LHCN-M2 (cell line): Measurements from ENCODE around the gene C1QL3. TPM values are rescaled to one million over a fixed set of nuclear protein-coding genes. Genes with fewer than 3 reads are reported as not detected.

Experiments
- DNase-seq: peaks from one replicate; pipeline ENCODE4 v3.0.0-alpha.2; 2012; ENCODE audit warnings: low read depth
- total RNA-seq: library from RNA; depleted of rRNA; stranded (reverse); fragments of >200 nt; gene quantifications from 2 replicates; pipeline ENCODE4 v1.2.3, GENCODE V29; 2014; rRNA removed

C1QL3 gene
- total RNA-seq, 1 experiment from 2014 or later, result not detected

GRCh38 chr10:16493884-16494536, 27.7 kb downstream of the C1QL3 start:
- no peak for DNase-seq

GRCh38 chr10:16491933-16492332, 29.7 kb downstream of the C1QL3 start:
- no peak for DNase-seq

- no peak for DNase-seq
Measured at GRCh38 chr10:16490511-16490910, 31.2 kb downstream of the C1QL3 start.

GRCh38 chr10:16483241-16483917, 38.3 kb downstream of the C1QL3 start:
- DNase-seq, result no peak

GRCh38 chr10:16481052-16481728, 40.5 kb downstream of the C1QL3 start:
- no peak for DNase-seq

GRCh38 chr10:16478801-16479200, 42.9 kb downstream of the C1QL3 start:
- no peak for DNase-seq

- no peak for DNase-seq
Measured at GRCh38 chr10:16477757-16478156, 43.9 kb downstream of the C1QL3 start.

GRCh38 chr10:16472828-16473227, 48.9 kb downstream of the C1QL3 start:
- no peak for DNase-seq

- DNase-seq, result no peak
Measured at GRCh38 chr10:16470747-16471146, 50.9 kb downstream of the C1QL3 start.

- DNase-seq, result no peak
Measured at GRCh38 chr10:16466001-16466400, 55.7 kb downstream of the C1QL3 start.

Other genes starting within 250 kb of the C1QL3 start
- 5.8 and 8.7 TPM in 2 replicates for gene PTER, start 84.9 kb downstream of the C1QL3 start, total RNA-seq